Endometrial microvascular endothelial cells (primary cell): ENCODE measurements around the gene MYOG. TPM values are rescaled to one million over a fixed set of nuclear protein-coding genes. Genes with fewer than 3 reads are reported as not detected.

Source experiments
- in situ Hi-C: cut with HindIII; loops from 2 replicates; pipeline ENCODE4 v1.10.0; 2017; ENCODE audit warnings: low sequenced_read_pairs, low pct_unique_long_range_greater_than_20kb; ENCODE audit errors: inconsistent ontology term
- total RNA-seq: library from RNA; depleted of rRNA; stranded (reverse); fragments of >200 nt; gene quantifications from one replicate; pipeline ENCODE4 v1.2.3, GENCODE V29; 2015; ENCODE audit errors: inconsistent ontology term

MYOG gene
- total RNA-seq, 1 donor from 2014 or later, result not detected

- in situ Hi-C loops, result loop anchor here (25.0 kb wide), 1 partner anchor 97 kb away; the partner anchor contains the start of gene ADORA1
These were observed 45.1 kb downstream of the MYOG start for GRCh38 chr1:203040513-203041275.

- in situ Hi-C loops, result loop anchor here (25.0 kb wide), 1 partner anchor 97 kb away; the partner anchor contains the start of gene ADORA1
These were observed 46.0 kb downstream of the MYOG start for GRCh38 chr1:203039609-203040512.

GRCh38 chr1:203038891-203039608 is 46.8 kb downstream of the MYOG start:
- in situ Hi-C loops, result loop anchor here (25.0 kb wide), 1 partner anchor 98 kb away; the partner anchor contains the start of gene ADORA1

GRCh38 chr1:203038217-203038741 is 47.5 kb downstream of the MYOG start:
- in situ Hi-C loops, result loop anchor here (25.0 kb wide), 1 partner anchor 99 kb away; the partner anchor contains the start of gene ADORA1

- in situ Hi-C loops, result loop anchor here (25.0 kb wide), 1 partner anchor 100 kb away; the partner anchor contains the start of gene ADORA1
These were observed 48.2 kb downstream of the MYOG start for GRCh38 chr1:203037509-203038190.

- in situ Hi-C loops, result loop anchor here (25.0 kb wide), 1 partner anchor 101 kb away; the partner anchor contains the start of gene ADORA1
These were observed 49.3 kb downstream of the MYOG start for GRCh38 chr1:203036537-203036936.

GRCh38 chr1:203036135-203036534 is 49.7 kb downstream of the MYOG start:
- in situ Hi-C loops, result loop anchor here (25.0 kb wide), 1 partner anchor 101 kb away; the partner anchor contains the start of gene ADORA1

GRCh38 chr1:203035111-203036000 is 50.5 kb downstream of the MYOG start:
- in situ Hi-C loops, result loop anchor here (25.0 kb wide), 1 partner anchor 102 kb away; the partner anchor contains the start of gene ADORA1

GRCh38 chr1:203034422-203035110 is 51.2 kb downstream of the MYOG start:
- in situ Hi-C loops, result loop anchor here (25.0 kb wide), 1 partner anchor 103 kb away; the partner anchor contains the start of gene ADORA1

GRCh38 chr1:203033917-203034316 is 51.9 kb downstream of the MYOG start:
- in situ Hi-C loops, result loop anchor here (25.0 kb wide), 1 partner anchor 103 kb away; the partner anchor contains the start of gene ADORA1

- in situ Hi-C loops, result loop anchor here (25.0 kb wide), 1 partner anchor 104 kb away; the partner anchor contains the start of gene ADORA1
These were observed 52.5 kb downstream of the MYOG start for GRCh38 chr1:203033287-203033686.

Other genes starting within 250 kb of the MYOG start
- 13.9 TPM for gene RABIF, start 196.9 kb downstream of the MYOG start, total RNA-seq
- 22.1 TPM for gene KLHL12, start 158.8 kb downstream of the MYOG start, total RNA-seq
- gene ADIPOR1, start 127.7 kb downstream of the MYOG start, total RNA-seq, result 96.9 TPM
- gene CYB5R1, start 118.8 kb downstream of the MYOG start, total RNA-seq, result 45.9 TPM
- 81.2 TPM for gene TMEM183A, start 78.6 kb downstream of the MYOG start, total RNA-seq
- gene PPFIA4, start 59.5 kb downstream of the MYOG start, total RNA-seq, result 0.09 TPM
- gene ADORA1, start 41.7 kb upstream of the MYOG start, total RNA-seq, result not detected
- not detected for gene MYBPH, start 89.8 kb upstream of the MYOG start, total RNA-seq
- not detected for gene CHI3L1, start 100.7 kb upstream of the MYOG start, total RNA-seq
- gene CHIT1, start 143.7 kb upstream of the MYOG start, total RNA-seq, result not detected
- 21.4 TPM for gene BTG2, start 219.5 kb upstream of the MYOG start, total RNA-seq